Measurements from ENCODE around the gene ZC3H4.

ZC3H4 gene

GRCh38 chr19:47044946-47045866, 68.4 kb downstream of the ZC3H4 start:
- no peak for DNase-seq

- DNase-seq = no peak
Observed at GRCh38 chr19:47040869-47041268, 72.7 kb downstream of the ZC3H4 start.

GRCh38 chr19:47039239-47039874, 74.2 kb downstream of the ZC3H4 start:
- DNase-seq = no peak

- no peak for DNase-seq
Observed at GRCh38 chr19:47037766-47038165, 75.8 kb downstream of the ZC3H4 start.

GRCh38 chr19:47036097-47036651, 77.4 kb downstream of the ZC3H4 start:
- no peak for DNase-seq

GRCh38 chr19:47035127-47036096, 78.2 kb downstream of the ZC3H4 start:
- peak; percentile 91 for DNase-seq

- DNase-seq = peak; percentile 58
Observed at GRCh38 chr19:47032171-47032811, 81.3 kb downstream of the ZC3H4 start.

GRCh38 chr19:47028195-47028601, 85.4 kb downstream of the ZC3H4 start:
- no peak for DNase-seq

- DNase-seq = no peak
Observed at GRCh38 chr19:47027586-47028088, 85.9 kb downstream of the ZC3H4 start.

- DNase-seq = no peak
Observed at GRCh38 chr19:47026889-47027288, 86.7 kb downstream of the ZC3H4 start.

GRCh38 chr19:47026156-47026555, 87.4 kb downstream of the ZC3H4 start:
- DNase-seq = no peak

GRCh38 chr19:47024502-47024901, 89.1 kb downstream of the ZC3H4 start:
- no peak for DNase-seq

- DNase-seq = no peak
Observed at GRCh38 chr19:47023448-47023794, 90.2 kb downstream of the ZC3H4 start.

- no peak for DNase-seq
Observed at GRCh38 chr19:47022541-47023447, 90.8 kb downstream of the ZC3H4 start.

- DNase-seq = no peak
Observed at GRCh38 chr19:47022140-47022536, 91.4 kb downstream of the ZC3H4 start.

- DNase-seq = no peak
Observed at GRCh38 chr19:47021536-47022139, 91.9 kb downstream of the ZC3H4 start.

- DNase-seq = no peak
Observed at GRCh38 chr19:47020992-47021496, 92.5 kb downstream of the ZC3H4 start.

GRCh38 chr19:47020132-47020805, 93.3 kb downstream of the ZC3H4 start:
- no peak for DNase-seq

- no peak for DNase-seq
Observed at GRCh38 chr19:47019431-47020041, 94.0 kb downstream of the ZC3H4 start, which contains the start of gene NPAS1. TSS of gene NPAS1 (plus strand) at chr19:47019837. CDS start at chr19:47021048, 1,211 bp downstream.

All from activated CD4-positive, alpha-beta T cell treated with anti-CD3 and anti-CD28 coated beads for 1 hour (primary cell).